ENCODE data around the gene POLH. TPM values are rescaled to one million over a fixed set of nuclear protein-coding genes. Genes with fewer than 3 reads are reported as not detected.

The POLH gene
- total RNA-seq, 1 experiment from 2014 or later: 31.9 TPM

- BruUV-seq (replicated peaks): no TSS peak
- H3K4me3 Mint-ChIP-seq (ENCODE audit: low read depth, unreplicated experiment): no peak overlapping the region
- CTCF ChIA-PET: no interaction called here
- peak overlapping the region; percentile 89 for H3K27ac Mint-ChIP-seq (ENCODE audit: unreplicated experiment)
- intact Hi-C loops (cut with micrococcal nuclease; ENCODE audit: unreplicated experiment): no loop called here
- no peak for TF ChIP-seq CTCF (IDR thresholded peaks at IDR 0.05; ENCODE audit: unreplicated experiment)
- DNase-seq: no peak
- no peaks in the 10 kb centered on the region for H3K27me3 Mint-ChIP-seq (ENCODE audit: unreplicated experiment)
- no peaks in the 10 kb centered on the region for H3K9me3 Mint-ChIP-seq (ENCODE audit: low read depth, unreplicated experiment)
- H3K4me1 Mint-ChIP-seq (ENCODE audit: low read depth, unreplicated experiment): peaks cover 37% of the 10 kb centered on the region
- peaks cover 39% of the 10 kb centered on the region for H3K36me3 Mint-ChIP-seq (ENCODE audit: insufficient read depth, unreplicated experiment)
Measured at GRCh38 chr6:43634702-43635303, 58.8 kb downstream of the POLH start.

GRCh38 chr6:43635387-43636307 lies 59.7 kb downstream of the POLH start, which contains the start of gene MAD2L1BP:
TSS of gene MAD2L1BP (plus strand) at chr6:43635840. CDS start at chr6:43635876, 36 bp downstream.
- TF ChIP-seq CTCF (IDR thresholded peaks at IDR 0.05; ENCODE audit: unreplicated experiment): no peak
- Mint-ChIP-seq H3K36me3 (ENCODE audit: insufficient read depth, unreplicated experiment) (peaks cover 40% of the 10 kb centered on the region), H3K4me3 (ENCODE audit: low read depth, unreplicated experiment) (peak within 1 kb of the TSS; percentile 91), H3K4me1 (ENCODE audit: low read depth, unreplicated experiment) (peaks cover 36% of the 10 kb centered on the region), H3K27me3 (ENCODE audit: unreplicated experiment) (no peaks in the 10 kb centered on the region), H3K9me3 (ENCODE audit: low read depth, unreplicated experiment) (no peaks in the 10 kb centered on the region), H3K27ac (ENCODE audit: unreplicated experiment) (peak within 1 kb of the TSS; percentile 89)
- no TSS peak for BruUV-seq (replicated peaks)
- CTCF ChIA-PET: interaction anchor here (1.0 to 1.3 kb wide), 2 partner anchors 8 to 134 kb away, joined by 3 to 4 read pairs; no protein-coding TSS in a partner anchor
- intact Hi-C loops (cut with micrococcal nuclease; ENCODE audit: unreplicated experiment): no loop called here
- peak; percentile 90 for DNase-seq

GRCh38 chr6:43636308-43636659 lies 60.3 kb downstream of the POLH start:
- no peak for TF ChIP-seq CTCF (IDR thresholded peaks at IDR 0.05; ENCODE audit: unreplicated experiment)
- Mint-ChIP-seq H3K4me3 (ENCODE audit: low read depth, unreplicated experiment) (peak overlapping the region; percentile 91), H3K36me3 (ENCODE audit: insufficient read depth, unreplicated experiment) (peaks cover 46% of the 10 kb centered on the region), H3K9me3 (ENCODE audit: low read depth, unreplicated experiment) (no peaks in the 10 kb centered on the region), H3K27me3 (ENCODE audit: unreplicated experiment) (no peaks in the 10 kb centered on the region), H3K27ac (ENCODE audit: unreplicated experiment) (peak overlapping the region; percentile 89), H3K4me1 (ENCODE audit: low read depth, unreplicated experiment) (peaks cover 30% of the 10 kb centered on the region)
- DNase-seq: no peak
- intact Hi-C loops (cut with micrococcal nuclease; ENCODE audit: unreplicated experiment): no loop called here
- CTCF ChIA-PET: interaction anchor here (1.0 to 1.3 kb wide), 2 partner anchors 9 to 133 kb away, joined by 3 to 4 read pairs; no protein-coding TSS in a partner anchor
- TSS peak; percentile 64 for BruUV-seq (replicated peaks)

- H3K27me3 Mint-ChIP-seq (ENCODE audit: unreplicated experiment): no peaks in the 10 kb centered on the region
- no TSS peak for BruUV-seq (replicated peaks)
- H3K4me3 Mint-ChIP-seq (ENCODE audit: low read depth, unreplicated experiment): no peak overlapping the region
- no peaks in the 10 kb centered on the region for H3K9me3 Mint-ChIP-seq (ENCODE audit: low read depth, unreplicated experiment)
- CTCF ChIA-PET: interaction anchor here (0.6 to 1.0 kb wide), 2 partner anchors 10 to 539 kb away, joined by 4 to 6 read pairs; no protein-coding TSS in a partner anchor
- no peak for TF ChIP-seq CTCF (IDR thresholded peaks at IDR 0.05; ENCODE audit: unreplicated experiment)
- H3K27ac Mint-ChIP-seq (ENCODE audit: unreplicated experiment): no peak overlapping the region
- DNase-seq: no peak
- intact Hi-C loops (cut with micrococcal nuclease; ENCODE audit: unreplicated experiment): no loop called here
- peaks cover 22% of the 10 kb centered on the region for H3K4me1 Mint-ChIP-seq (ENCODE audit: low read depth, unreplicated experiment)
- peaks cover 57% of the 10 kb centered on the region for H3K36me3 Mint-ChIP-seq (ENCODE audit: insufficient read depth, unreplicated experiment)
Measured at GRCh38 chr6:43639984-43640800, 64.2 kb downstream of the POLH start.
